Mucosa of stomach (tissue), 1 donor: ENCODE data around the gene MAD1L1.

ENCODE experiments used
- H3K27me3 ChIP-seq: one replicate; pipeline ENCODE4 v1.7.0; 2013; ENCODE audit warnings: mild to moderate bottlenecking, low read length; ENCODE audit not compliant: control insufficient read depth, insufficient read depth
- H3K36me3 ChIP-seq: one replicate; pipeline ENCODE4 v1.7.0; 2013; ENCODE audit warnings: low read length; ENCODE audit not compliant: control insufficient read depth, insufficient read depth
- H3K4me1 ChIP-seq: one replicate; pipeline ENCODE4 v1.7.0; 2013; ENCODE audit warnings: mild to moderate bottlenecking, low read length; ENCODE audit not compliant: control insufficient read depth, insufficient read depth
- H3K4me3 ChIP-seq: one replicate; pipeline ENCODE4 v1.7.0; 2013; ENCODE audit warnings: low read length
- H3K9ac ChIP-seq: one replicate; pipeline ENCODE4 v1.7.0; 2013; ENCODE audit warnings: mild to moderate bottlenecking, low read length, moderate library complexity
- H3K9me3 ChIP-seq: one replicate; pipeline ENCODE4 v1.7.0; 2013; ENCODE audit warnings: mild to moderate bottlenecking, low read length, moderate library complexity; ENCODE audit not compliant: control insufficient read depth
- donor health status: Pancreatic carcinoma.

The MAD1L1 gene

DNA sequence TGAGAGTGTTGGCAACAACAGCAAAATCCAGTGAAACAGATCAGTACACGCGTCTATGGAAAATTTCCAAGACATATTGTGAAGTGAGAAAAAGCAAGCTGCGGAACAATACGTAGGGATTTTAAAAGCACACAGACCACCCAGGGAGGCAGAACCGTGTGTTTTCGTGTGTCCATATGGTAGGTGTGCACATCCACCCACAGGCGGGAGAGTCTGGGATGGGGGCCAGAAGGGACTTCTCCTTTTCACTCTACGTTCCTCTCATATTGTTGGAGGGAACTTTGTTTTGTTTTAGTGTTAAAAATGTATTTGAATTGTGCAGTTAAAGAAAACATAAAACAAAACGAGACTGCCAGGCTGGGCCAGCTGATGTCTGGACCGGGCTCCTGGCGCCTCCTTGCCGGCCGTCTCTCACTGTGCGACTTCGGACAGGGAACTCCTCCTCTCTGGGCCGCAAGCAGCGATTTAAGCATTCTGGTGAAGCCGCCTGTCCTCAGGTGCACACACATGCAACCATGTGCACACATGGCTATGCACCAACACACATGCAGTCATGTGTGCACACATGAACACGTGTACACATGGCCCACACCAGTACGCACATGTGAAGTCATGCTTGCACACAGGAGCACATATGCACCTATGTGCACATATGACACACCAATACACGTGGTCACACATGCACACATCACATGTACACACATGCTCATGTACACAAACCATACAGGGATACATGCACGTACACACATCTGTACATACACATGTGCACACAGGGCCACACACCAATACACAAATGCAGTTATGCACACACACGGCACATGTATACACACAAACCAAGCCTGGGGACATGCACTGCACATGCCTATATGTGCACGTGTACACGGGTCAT is 421.5 kb downstream of the MAD1L1 start:
- H3K9ac ChIP-seq, result no peak overlapping the region
- no peaks in the 10 kb centered on the region for H3K9me3 ChIP-seq
- H3K36me3 ChIP-seq, result no peaks in the 10 kb centered on the region
- no peak overlapping the region for H3K4me3 ChIP-seq
- H3K4me1 ChIP-seq, result no peaks in the 10 kb centered on the region
- H3K27me3 ChIP-seq, result no peaks in the 10 kb centered on the region

- Histone ChIP-seq H3K9me3 (no peaks in the 10 kb centered on the region), H3K36me3 (no peaks in the 10 kb centered on the region), H3K4me1 (no peaks in the 10 kb centered on the region), H3K4me3 (no peak overlapping the region), H3K27me3 (no peaks in the 10 kb centered on the region), H3K9ac (no peak overlapping the region)
These were observed 422.2 kb downstream of the MAD1L1 start for GRCh38 chr7:1810521-1810920.

GRCh38 chr7:1809601-1810258 is 423.0 kb downstream of the MAD1L1 start:
- Histone ChIP-seq H3K27me3 (no peaks in the 10 kb centered on the region), H3K4me1 (no peaks in the 10 kb centered on the region), H3K9me3 (no peaks in the 10 kb centered on the region), H3K9ac (no peak overlapping the region), H3K36me3 (no peaks in the 10 kb centered on the region), H3K4me3 (no peak overlapping the region)

GRCh38 chr7:1809070-1809469 is 423.7 kb downstream of the MAD1L1 start:
- Histone ChIP-seq H3K27me3 (no peaks in the 10 kb centered on the region), H3K9ac (no peak overlapping the region), H3K4me1 (no peaks in the 10 kb centered on the region), H3K4me3 (no peak overlapping the region), H3K36me3 (no peaks in the 10 kb centered on the region), H3K9me3 (no peaks in the 10 kb centered on the region)

DNA sequence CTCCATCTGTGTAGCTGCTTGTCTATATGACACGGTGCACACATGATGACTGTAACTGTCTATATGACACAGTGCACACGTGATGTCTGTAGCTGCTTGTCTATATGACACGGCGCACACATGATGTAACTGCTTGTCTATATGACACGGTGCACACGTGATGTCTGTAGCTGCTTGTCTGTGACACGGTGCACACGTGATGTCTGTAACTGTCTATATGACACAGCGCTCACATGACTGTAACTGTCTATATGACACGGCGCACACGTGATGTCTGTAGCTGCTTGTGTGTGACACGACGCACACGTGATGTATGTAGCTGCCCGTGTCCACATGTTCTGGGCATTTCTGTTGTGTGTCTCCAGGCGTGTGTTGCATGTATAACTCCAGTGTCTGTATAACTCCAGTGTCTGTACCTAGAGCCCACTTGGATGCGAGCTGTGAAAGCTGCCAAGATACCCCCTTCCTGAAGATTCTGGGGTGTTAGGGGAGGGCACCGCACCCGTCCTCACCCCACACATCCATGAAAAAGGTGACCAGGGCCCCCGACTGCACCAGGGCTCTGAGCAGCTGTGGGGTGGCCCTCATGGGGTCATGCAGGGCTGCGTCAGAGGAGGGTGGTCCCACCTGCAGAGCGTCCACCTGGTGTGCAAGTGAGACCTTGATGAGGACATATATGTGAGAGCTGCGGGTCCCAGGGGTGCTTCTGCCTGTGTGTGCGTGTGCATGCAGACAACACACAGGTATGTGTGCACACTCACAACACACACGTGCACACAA is 424.7 kb downstream of the MAD1L1 start:
- H3K9me3 ChIP-seq, result no peaks in the 10 kb centered on the region
- H3K4me3 ChIP-seq, result no peak overlapping the region
- H3K36me3 ChIP-seq, result no peaks in the 10 kb centered on the region
- H3K4me1 ChIP-seq, result no peaks in the 10 kb centered on the region
- H3K27me3 ChIP-seq, result no peaks in the 10 kb centered on the region
- no peak overlapping the region for H3K9ac ChIP-seq

DNA sequence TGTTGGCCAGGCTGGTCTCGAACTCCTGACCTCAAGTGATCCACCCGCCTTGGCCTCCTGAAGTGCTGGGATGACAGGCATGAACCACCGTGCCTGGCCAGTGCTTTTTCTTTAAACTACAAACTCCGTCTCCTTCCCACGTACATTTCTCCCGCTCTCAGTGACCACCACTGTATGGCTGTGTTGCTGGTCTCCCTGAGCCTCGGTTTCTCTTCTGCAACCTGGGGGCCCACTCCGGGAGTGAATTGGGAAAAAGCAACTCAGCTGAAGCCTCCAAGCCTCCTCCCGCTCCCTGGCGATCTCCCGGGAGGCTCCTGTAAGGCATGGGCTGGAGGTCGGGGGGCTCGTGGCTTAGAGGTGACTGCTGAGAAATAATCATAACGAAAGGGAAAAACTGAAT is 426.4 kb downstream of the MAD1L1 start:
- H3K9ac ChIP-seq, result no peak overlapping the region
- no peaks in the 10 kb centered on the region for H3K9me3 ChIP-seq
- no peak overlapping the region for H3K4me3 ChIP-seq
- H3K4me1 ChIP-seq, result no peaks in the 10 kb centered on the region
- H3K27me3 ChIP-seq, result no peaks in the 10 kb centered on the region
- no peaks in the 10 kb centered on the region for H3K36me3 ChIP-seq

DNA sequence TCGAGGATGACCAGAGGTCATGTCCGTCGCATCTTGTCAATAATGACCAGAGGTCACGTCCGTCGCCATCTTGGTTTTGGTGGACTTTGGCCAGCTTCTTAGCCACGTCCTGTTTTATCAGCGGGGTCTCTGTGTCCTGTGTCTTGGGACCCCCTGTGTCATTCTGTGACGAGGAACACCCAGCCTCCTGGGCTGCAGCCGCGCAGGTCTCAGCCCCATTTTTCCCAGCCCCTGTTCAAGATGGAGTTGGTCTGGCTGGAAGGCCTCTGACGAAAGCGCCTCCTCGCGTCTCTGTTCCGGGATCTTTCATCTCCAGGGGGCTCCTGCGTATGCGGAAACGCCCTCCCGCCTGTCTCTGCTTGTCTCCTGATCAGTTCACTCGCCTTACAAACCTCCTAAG is 428.4 kb downstream of the MAD1L1 start:
- no peaks in the 10 kb centered on the region for H3K36me3 ChIP-seq
- H3K4me1 ChIP-seq, result no peaks in the 10 kb centered on the region
- no peaks in the 10 kb centered on the region for H3K9me3 ChIP-seq
- no peak overlapping the region for H3K4me3 ChIP-seq
- H3K9ac ChIP-seq, result no peak overlapping the region
- H3K27me3 ChIP-seq, result no peaks in the 10 kb centered on the region

GRCh38 chr7:1802899-1803298 is 429.8 kb downstream of the MAD1L1 start:
- Histone ChIP-seq H3K27me3 (no peaks in the 10 kb centered on the region), H3K36me3 (no peaks in the 10 kb centered on the region), H3K9ac (no peak overlapping the region), H3K4me1 (no peaks in the 10 kb centered on the region), H3K4me3 (no peak overlapping the region), H3K9me3 (no peaks in the 10 kb centered on the region)

DNA sequence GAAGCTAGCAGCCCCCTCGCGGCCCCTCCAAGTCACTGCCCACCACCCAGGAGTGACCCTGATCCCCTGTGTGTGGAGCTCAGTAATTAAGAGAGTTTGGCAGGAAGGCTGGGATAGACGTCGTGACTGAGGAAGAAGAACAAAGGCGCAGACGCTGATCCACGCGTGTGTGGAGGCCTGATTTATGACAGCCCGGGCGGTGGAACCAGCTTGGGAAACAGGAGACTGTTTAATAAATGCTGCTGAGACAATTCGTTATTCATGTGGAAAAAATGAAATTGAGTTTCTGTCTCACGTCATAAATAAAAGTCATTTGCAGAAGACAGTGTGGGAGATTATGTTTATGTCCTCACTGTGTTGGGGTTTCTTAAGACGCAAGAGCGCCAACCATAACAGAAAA is 431.8 kb downstream of the MAD1L1 start:
- no peaks in the 10 kb centered on the region for H3K4me1 ChIP-seq
- no peaks in the 10 kb centered on the region for H3K9me3 ChIP-seq
- no peaks in the 10 kb centered on the region for H3K36me3 ChIP-seq
- no peak overlapping the region for H3K9ac ChIP-seq
- no peaks in the 10 kb centered on the region for H3K27me3 ChIP-seq
- H3K4me3 ChIP-seq, result no peak overlapping the region

DNA sequence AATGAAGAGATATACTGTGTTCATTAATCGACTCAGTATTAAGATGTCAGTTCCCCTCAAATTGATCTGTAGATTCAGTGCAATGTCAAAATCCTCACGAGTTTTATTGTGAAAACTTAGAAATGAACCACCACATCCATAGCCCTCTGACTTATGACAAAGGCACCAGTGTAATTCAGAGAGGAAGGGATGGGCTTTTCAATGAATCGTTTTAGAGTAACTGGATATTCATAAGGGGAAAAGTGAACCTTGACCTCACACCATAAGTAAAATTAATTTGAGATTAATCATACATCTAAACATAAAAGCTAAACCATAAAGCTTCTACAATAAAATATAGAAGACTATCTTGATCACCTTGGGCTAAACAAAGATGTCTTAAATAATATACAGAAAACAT is 434.6 kb downstream of the MAD1L1 start:
- no peak overlapping the region for H3K4me3 ChIP-seq
- no peaks in the 10 kb centered on the region for H3K9me3 ChIP-seq
- no peaks in the 10 kb centered on the region for H3K36me3 ChIP-seq

GRCh38 chr7:1794888-1795542 is 437.7 kb downstream of the MAD1L1 start:
- Histone ChIP-seq H3K9ac (no peak overlapping the region), H3K27me3 (no peaks in the 10 kb centered on the region), H3K4me1 (no peaks in the 10 kb centered on the region), H3K4me3 (no peak overlapping the region), H3K9me3 (no peaks in the 10 kb centered on the region), H3K36me3 (no peaks in the 10 kb centered on the region)

More for the DNA sequence above, 434.6 kb downstream of the MAD1L1 start:
- H3K9ac ChIP-seq, result no peak overlapping the region
- H3K27me3 ChIP-seq, result no peaks in the 10 kb centered on the region
- H3K4me1 ChIP-seq, result no peaks in the 10 kb centered on the region
